H9 (cell line): ENCODE measurements around the gene ZNF618. TPM values are rescaled to one million over a fixed set of nuclear protein-coding genes. Genes with fewer than 3 reads are reported as not detected.

Experiments used
- DNase-seq: peaks from one replicate; pipeline ENCODE4 v3.0.0-alpha.2; 2017
- H2AFZ ChIP-seq: one replicate; pipeline ENCODE4 v1.6.1; 2013; ENCODE audit warnings: mild to moderate bottlenecking, low read length, control low read depth, moderate library complexity
- H2AK5ac ChIP-seq: 2 replicates; pipeline ENCODE4 v1.6.1; 2013; ENCODE audit warnings: low read length, control low read depth, mixed read lengths; ENCODE audit not compliant: insufficient read length
- H2BK120ac ChIP-seq: one replicate; pipeline ENCODE4 v1.6.1; 2013; ENCODE audit warnings: low read depth, mild to moderate bottlenecking, low read length, control low read depth, inconsistent platforms; ENCODE audit not compliant: poor library complexity, severe bottlenecking
- H2BK12ac ChIP-seq: 2 replicates; pipeline ENCODE4 v1.6.1; 2013; ENCODE audit warnings: low read length, control low read depth, mixed read lengths, low read depth; ENCODE audit not compliant: insufficient read length
- H2BK15ac ChIP-seq: 2 replicates; pipeline ENCODE4 v1.6.1; 2013; ENCODE audit warnings: low read depth, low read length, control low read depth
- H2BK20ac ChIP-seq: one replicate; pipeline ENCODE4 v1.6.1; 2013; ENCODE audit warnings: low read depth, mild to moderate bottlenecking, low read length, control low read depth, inconsistent platforms; ENCODE audit not compliant: poor library complexity, severe bottlenecking
- H2BK5ac ChIP-seq: 2 replicates; pipeline ENCODE4 v1.6.1; 2013; ENCODE audit warnings: low read length, control low read depth, mixed read lengths; ENCODE audit not compliant: insufficient read length
- H3K14ac ChIP-seq: 2 replicates; pipeline ENCODE4 v1.6.1; 2013; ENCODE audit warnings: low read length, control low read depth; ENCODE audit not compliant: insufficient read depth
- H3K18ac ChIP-seq: 2 replicates; pipeline ENCODE4 v1.6.1; 2013; ENCODE audit warnings: low read depth, mild to moderate bottlenecking, mixed read lengths, low read length, control low read depth; ENCODE audit not compliant: insufficient read length
- H3K23ac ChIP-seq: 2 replicates; pipeline ENCODE4 v1.6.1; 2013; ENCODE audit warnings: low read length, control low read depth, mixed read lengths, low read depth; ENCODE audit not compliant: insufficient read length
- H3K23me2 ChIP-seq: 2 replicates; pipeline ENCODE4 v1.6.1; 2013; ENCODE audit warnings: low read depth, mild to moderate bottlenecking, mixed read lengths, low read length, control low read depth; ENCODE audit not compliant: insufficient read length, poor library complexity, severe bottlenecking
- H3K27ac ChIP-seq: 2 replicates; pipeline ENCODE4 v1.5.1; 2013; ENCODE audit warnings: low read length, control low read depth, mixed read lengths, low read depth; ENCODE audit not compliant: insufficient read length
- H3K27me3 ChIP-seq: 2 replicates; pipeline ENCODE4 v1.6.1; 2013; ENCODE audit warnings: low read length, control low read depth, inconsistent platforms; ENCODE audit not compliant: insufficient read depth
- H3K4ac ChIP-seq: 2 replicates; pipeline ENCODE4 v1.6.1; 2013; ENCODE audit warnings: low read depth, mild to moderate bottlenecking, control low read depth, inconsistent platforms, low read length, moderate library complexity
- H3K4me1 ChIP-seq: 2 replicates; pipeline ENCODE4 v1.6.1; 2013; ENCODE audit warnings: low read length, control low read depth, inconsistent platforms; ENCODE audit not compliant: insufficient read depth
- H3K4me2 ChIP-seq: 2 replicates; pipeline ENCODE4 v1.6.1; 2013; ENCODE audit warnings: low read length, control low read depth, mixed read lengths; ENCODE audit not compliant: insufficient read length, insufficient read depth
- H3K56ac ChIP-seq: 2 replicates; pipeline ENCODE4 v1.6.1; 2013; ENCODE audit warnings: low read depth, mild to moderate bottlenecking, mixed read lengths, low read length, control low read depth; ENCODE audit not compliant: insufficient read length
- H3K79me1 ChIP-seq: 2 replicates; pipeline ENCODE4 v1.6.1; 2013; ENCODE audit warnings: low read depth, mild to moderate bottlenecking, moderate library complexity, low read length, control low read depth, inconsistent platforms; ENCODE audit not compliant: insufficient read depth, poor library complexity, severe bottlenecking
- H3K79me2 ChIP-seq: 2 replicates; pipeline ENCODE4 v1.6.1; 2013; ENCODE audit warnings: low read length, control low read depth, inconsistent platforms; ENCODE audit not compliant: insufficient read depth
- H3K9ac ChIP-seq: 2 replicates; pipeline ENCODE4 v1.6.1; 2013; ENCODE audit warnings: low read length, control low read depth, mixed read lengths; ENCODE audit not compliant: insufficient read length; ENCODE audit errors: extremely low read depth
- H3K9me3 ChIP-seq: one replicate; pipeline ENCODE4 v1.6.1; 2013; ENCODE audit warnings: low read depth, low read length, inconsistent platforms; ENCODE audit not compliant: control insufficient read depth
- H3T11ph ChIP-seq: one replicate; pipeline ENCODE4 v1.6.1; 2013; ENCODE audit warnings: mild to moderate bottlenecking, low read length, control low read depth, inconsistent platforms
- H4K20me1 ChIP-seq: one replicate; pipeline ENCODE4 v1.6.1; 2013; ENCODE audit not compliant: control insufficient read depth, insufficient read length, insufficient read depth
- H4K5ac ChIP-seq: 2 replicates; pipeline ENCODE4 v1.6.1; 2013; ENCODE audit warnings: low read depth, mild to moderate bottlenecking, mixed read lengths, low read length, control low read depth; ENCODE audit not compliant: insufficient read length
- H4K8ac ChIP-seq: replicated peaks from 2 replicates; pipeline ENCODE4 v1.6.1; 2013; ENCODE audit warnings: low read length, control low read depth, mixed read lengths, low read depth; ENCODE audit not compliant: insufficient read length
- H4K91ac ChIP-seq: 2 replicates; pipeline ENCODE4 v1.6.1; 2013; ENCODE audit warnings: low read depth, mild to moderate bottlenecking, moderate library complexity, mixed read lengths, low read length, control low read depth; ENCODE audit not compliant: insufficient read length
- H3K27ac Mint-ChIP-seq, 3 experiments: 2 replicates in 2 of 3; 3 replicates in 1 of 3; pipeline ENCODE4 v1.8.0; 2020 to 2021; ENCODE audit warnings: mixed read lengths in 3 of 3, mild to moderate bottlenecking in 1 of 3, moderate library complexity in 1 of 3
- H3K27me3 Mint-ChIP-seq: 2 replicates; pipeline ENCODE4 v1.8.0; 2021; ENCODE audit warnings: low read depth, mild to moderate bottlenecking, moderate library complexity, mixed read lengths
- H3K36me3 Mint-ChIP-seq, 3 experiments: 2 replicates in 2 of 3; 3 replicates in 1 of 3; pipeline ENCODE4 v1.8.0; 2020 to 2021; ENCODE audit warnings: low read depth in 3 of 3, mixed read lengths in 3 of 3; ENCODE audit not compliant: insufficient read depth in 1 of 3
- H3K4me1 Mint-ChIP-seq, 2 experiments: 2 replicates each; pipeline ENCODE4 v1.8.0; 2020; ENCODE audit warnings: mixed read lengths in 2 of 2
- H3K4me3 Mint-ChIP-seq, 2 experiments: 2 replicates in 1 of 2; 3 replicates in 1 of 2; pipeline ENCODE4 v1.8.0; 2020 to 2021; ENCODE audit warnings: mild to moderate bottlenecking in 2 of 2, mixed read lengths in 2 of 2, moderate library complexity in 1 of 2
- H3K9me3 Mint-ChIP-seq, 2 experiments: 2 replicates in 1 of 2; 3 replicates in 1 of 2; pipeline ENCODE4 v1.8.0; 2020; ENCODE audit warnings: mild to moderate bottlenecking in 2 of 2, mixed read lengths in 2 of 2, moderate library complexity in 1 of 2
- CTCF ChIP-seq: fragments of 200-600 bp; sonication (generic); conservative IDR thresholded peaks from 3 replicates; pipeline ENCODE4 v1.8.0; 2021; ENCODE audit warnings: antibody characterized with exemption, mild to moderate bottlenecking
- WGBS: extraction: QIAGEN DNeasy Blood & Tissue Kit; methylation state at CpG from one replicate; pipeline ENCODE4 v1.1.7; 2013; ENCODE audit warnings: missing lambda C conversion rate, low lambda C conversion rate, mixed read lengths; ENCODE audit not compliant: insufficient read length; ENCODE audit errors: extremely low coverage; 5-methylcytosine and 5-hydroxymethylcytosine counted together
- total RNA-seq: library from RNA; stranded (reverse); gene quantifications from 2 replicates; pipeline ENCODE4 v1.2.1, GENCODE V29; 2021

ZNF618 gene
- total RNA-seq, 1 experiment from 2014 or later, result 13.6 TPM

- Histone ChIP-seq H3K18ac (no peak overlapping the region), H3K14ac (no peak overlapping the region), H3K4ac (no peak overlapping the region), H3K9ac (no peak overlapping the region), H3K4me2 (no peak overlapping the region), H3K9me3 (no peaks in the 10 kb centered on the region), H2BK120ac (no peak overlapping the region), H2AFZ (no peak overlapping the region), H3K79me2 (no peaks in the 10 kb centered on the region), H4K5ac (no peak overlapping the region), H3K23me2 (no peaks in the 10 kb centered on the region), H3K79me1 (no peaks in the 10 kb centered on the region), H2BK12ac (no peak overlapping the region), H3K27ac (no peak overlapping the region), H3K27me3 (no peaks in the 10 kb centered on the region), H2BK20ac (no peak overlapping the region), H4K8ac (no peak overlapping the region), H4K91ac (no peak overlapping the region), H3K56ac (no peak overlapping the region), H4K20me1 (no peaks in the 10 kb centered on the region), H2AK5ac (no peak overlapping the region), H3K4me1 (no peaks in the 10 kb centered on the region), H3T11ph (no peak overlapping the region), H2BK15ac (no peak overlapping the region), H2BK5ac (no peak overlapping the region), H3K23ac (no peak overlapping the region)
- H3K27me3 Mint-ChIP-seq, result no peaks in the 10 kb centered on the region
- no peak for DNase-seq
- H3K4me1 Mint-ChIP-seq, result 0 out of 4 replicates have a peak, but pooled peaks cover 0 to 5% of the 10 kb centered on the region in 2 experiments
- H3K27ac Mint-ChIP-seq, result no peak overlapping the region
- no CpG with 5 or more reads among the region's 7 CpGs for WGBS
- H3K4me3 Mint-ChIP-seq, result no peak overlapping the region
- H3K9me3 Mint-ChIP-seq, result no peaks in the 10 kb centered on the region
- H3K36me3 Mint-ChIP-seq, result peaks cover 13 to 43% (median 22%) of the 10 kb centered on the region in 3 experiments; a peak in 6 of 7 replicates
- no peak for TF ChIP-seq CTCF
Observed at GRCh38 chr9:114031037-114031630, 155.0 kb downstream of the ZNF618 start.
